GM12878 (cell line): ENCODE data around the gene TRABD. TPM values are rescaled to one million over a fixed set of nuclear protein-coding genes. Genes with fewer than 3 reads are reported as not detected.

Experiments used
- ATAC-seq: fragments of 200-7000 bp; cut with Tn5 transposase; 3 replicates; pipeline ENCODE4 v1.9.1; 2020; ENCODE audit warnings: mild to moderate bottlenecking, moderate library complexity
- BruUV-seq: library from RNA; stranded (reverse); fragments of 400-500 nt; replicated peaks from 2 replicates; lab custom pipeline; 2021; lab: Mats Ljungman, UMichigan
- CTCF ChIA-PET: fragments of 300-600 bp; sonication (Branson Sonifier 250); formaldehyde crosslinking; extraction: SDS; loops from one replicate; lab custom pipeline; 2021; ENCODE audit warnings: inconsistent platforms; lab: Yijun Ruan, JAX
- POLR2A ChIA-PET: fragments of 350-600 bp; formaldehyde crosslinking; extraction: SDS; loops from one replicate; lab custom pipeline; 2021; ENCODE audit warnings: inconsistent platforms; lab: Charles Lee
- RAD21 ChIA-PET: fragments of 300-600 bp; sonication (Branson Sonifier 250); formaldehyde crosslinking; loops from one replicate; lab custom pipeline; 2023; ENCODE audit warnings: antibody characterized with exemption; ENCODE audit not compliant: unreplicated experiment; lab: Charles Lee
- SMC1A ChIA-PET: fragments of 300-600 bp; sonication (Branson Sonifier 250); formaldehyde crosslinking; loops from one replicate; lab custom pipeline; 2023; ENCODE audit not compliant: unreplicated experiment, uncharacterized antibody; lab: Charles Lee
- DNase-seq: peaks from one replicate; pipeline ENCODE4 v3.0.0-alpha.2; 2011; ENCODE audit warnings: low read depth, low spot score
- FAIRE-seq: peaks from 3 replicates; lab custom pipeline; 2011; peaks lifted over from hg19 to GRCh38; lab: Jason Lieb, UNC
- H2AFZ ChIP-seq: 2 replicates; pipeline ENCODE4 v1.6.0; 2011; ENCODE audit warnings: low read depth, low read length, control low read depth; ENCODE audit not compliant: control insufficient read depth
- H3K27ac ChIP-seq: 2 replicates; pipeline ENCODE4 v1.5.1; 2011; ENCODE audit warnings: control low read depth; ENCODE audit not compliant: control insufficient read depth, insufficient read depth
- H3K27me3 ChIP-seq, 2 experiments: replicated peaks in 1 of 2; 2 replicates each; pipeline versions ENCODE4 v1.6.0 to v1.6.1; 2011; ENCODE audit warnings: low read length in 1 of 2; ENCODE audit not compliant: control insufficient read depth in 2 of 2, insufficient read depth in 2 of 2
- H3K36me3 ChIP-seq, 2 experiments: 2 replicates each; pipeline ENCODE4 v1.5.1; 2011; ENCODE audit warnings: low read length in 1 of 2; ENCODE audit not compliant: control insufficient read depth in 2 of 2, insufficient read depth in 2 of 2
- H3K4me1 ChIP-seq: 2 replicates; pipeline ENCODE4 v1.6.1; 2011; ENCODE audit warnings: mild to moderate bottlenecking, low read length, moderate library complexity, mixed read lengths; ENCODE audit not compliant: control insufficient read depth, insufficient read depth
- H3K4me2 ChIP-seq: 2 replicates; pipeline ENCODE4 v1.6.0; 2011; ENCODE audit warnings: control low read depth; ENCODE audit not compliant: control insufficient read depth, insufficient read depth
- H3K4me3 ChIP-seq: fragments of 200-600 bp; sonication (generic); 2 replicates; pipeline ENCODE4 v1.5.1; 2016
- H3K79me2 ChIP-seq: 2 replicates; pipeline ENCODE4 v1.6.0; 2011; ENCODE audit warnings: low read length; ENCODE audit not compliant: control insufficient read depth, insufficient read depth
- H3K9ac ChIP-seq: 2 replicates; pipeline ENCODE4 v1.8.0; 2011; ENCODE audit warnings: low read length, control low read depth, mixed read lengths; ENCODE audit not compliant: control insufficient read depth, insufficient read depth
- H3K9me3 ChIP-seq: replicated peaks from 3 replicates; pipeline ENCODE4 v1.5.1; 2011; ENCODE audit warnings: mild to moderate bottlenecking, low read length; ENCODE audit not compliant: control insufficient read depth, insufficient read depth
- H4K20me1 ChIP-seq: 2 replicates; pipeline ENCODE4 v1.6.0; 2011; ENCODE audit not compliant: control insufficient read depth, insufficient read depth
- CHD1 ChIP-seq: IDR thresholded peaks from 2 replicates; pipeline ENCODE4 v1.6.1; 2012; ENCODE audit warnings: low read depth, low read length, improper control_type of control experiment
- E4F1 ChIP-seq: fragments of 450-650 bp; IDR thresholded peaks from 2 replicates; pipeline ENCODE4 v1.6.1; 2018; ENCODE audit warnings: borderline replicate concordance, mild to moderate bottlenecking; ENCODE audit not compliant: partially characterized antibody
- MTA3 ChIP-seq: IDR thresholded peaks from 2 replicates; pipeline ENCODE4 v1.6.1; 2012; ENCODE audit warnings: low read length, inconsistent platforms, borderline replicate concordance
- RAD51 ChIP-seq: fragments of 450-650 bp; IDR thresholded peaks from 2 replicates; pipeline ENCODE4 v1.6.1; 2016; ENCODE audit warnings: moderate library complexity, mild to moderate bottlenecking, inconsistent platforms
- ZZZ3 ChIP-seq: IDR thresholded peaks from 2 replicates; pipeline ENCODE4 v1.6.1; 2011; ENCODE audit warnings: low read depth; ENCODE audit not compliant: control insufficient read depth, insufficient read length
- WGBS: methylation state at CpG from one replicate; pipeline ENCODE4 v1.1.6; 2016; ENCODE audit warnings: low lambda C conversion rate; ENCODE audit not compliant: insufficient replicate concordance, insufficient coverage; ENCODE audit errors: missing lambda C conversion rate; 5-methylcytosine and 5-hydroxymethylcytosine counted together
- in situ Hi-C: fragments of 300-500 bp; cut with MboI; formaldehyde crosslinking; loops from 9 replicates; pipeline ENCODE4 v1.14.3; 2018; ENCODE audit warnings: mixed read lengths
- intact Hi-C: fragments of 100-400 bp; cut with micrococcal nuclease; formaldehyde crosslinking; loops from one replicate; pipeline ENCODE4 v1.14.2; 2022; ENCODE audit not compliant: unreplicated experiment
- polyA plus RNA-seq, 11 experiments: library from polyadenylated mRNA; depleted of rRNA in 4 of 11; unstranded in 6 of 11; stranded (reverse) in 5 of 11; fragments of >200 nt; fragmentation: Nextera tagmentation in 4 of 11; fragmentation: Illumina TruSeq in 1 of 11; extraction: Ambion mirVana in 4 of 11; extraction: Trizol in 1 of 11; gene quantifications; 1 replicate in 1 of 11; 2 replicates in 10 of 11; pipeline versions ENCODE4 v1.2.1 to v1.2.3, GENCODE V29; 2011 to 2016; ENCODE audit warnings: inconsistent platforms in 2 of 11, missing spikeins in 2 of 11, low read depth in 1 of 11
- total RNA-seq, 4 experiments: library from RNA; depleted of rRNA in 3 of 4; stranded (reverse); fragments of >200 nt in 3 of 4; fragmentation: Illumina TruSeq in 1 of 4; extraction: Trizol in 1 of 4; gene quantifications; 2 replicates each; pipeline versions ENCODE4 v1.2.1 to v1.2.3, GENCODE V29; 2013 to 2021

The TRABD gene
- total and polyA plus RNA-seq, 10 of the 15 experiments (the other 5 are each of a cell fraction or from before 2014, with no cell fraction given), result 0.43 to 116 (median 58.1) TPM

- Histone ChIP-seq H3K9me3 (no peaks in the 10 kb centered on the region), H3K27me3 (no peaks in the 10 kb centered on the region), H3K36me3 (peaks cover 0 to 14% of the 10 kb centered on the region in 2 experiments; a peak in 3 of 4 replicates), H2AFZ (no peak overlapping the region), H3K4me2 (no peak overlapping the region), H4K20me1 (no peaks in the 10 kb centered on the region), H3K79me2 (no peaks in the 10 kb centered on the region; the same call in 1 of the 2 replicates), H3K9ac (no peak overlapping the region), H3K27ac (no peak overlapping the region), H3K4me1 (no peaks in the 10 kb centered on the region), H3K4me3 (no peak overlapping the region)
- FAIRE-seq (no peak), ATAC-seq (no peak), DNase-seq (no peak)
- TF ChIP-seq MTA3, result no peak
- no peak for TF ChIP-seq RAD51
- no peak for TF ChIP-seq CHD1
- TF ChIP-seq ZZZ3, result no peak
- no peak for TF ChIP-seq E4F1
- intact Hi-C loops, result no loop called here
- in situ Hi-C loops, result no loop called here
- ChIA-PET RAD21 (no interaction called here), CTCF (no interaction called here), POLR2A (no interaction called here), SMC1A (no interaction called here)
- WGBS, result 92% methylated on average over 16 of the region's 16 CpGs
- no TSS peak for BruUV-seq
Observed at GRCh38 chr22:50229370-50229769, 43.7 kb downstream of the TRABD start.
